ENCODE data around the gene MRPL24.
"Not testable (repeated sequence)": the region's sequence is repeated elsewhere in the genome, so short reads cannot be mapped to it uniquely, and the experiment has no call there.

Gene MRPL24

GRCh38 chr1:156740741-156741480 lies at the start of gene MRPL24:
Gene MRPL24, minus strand, starts transcription at chr1:156741088. Its CDS starts 2,384 bp downstream, at chr1:156738704.
- FAIRE-seq (peak; percentile 93), DNase-seq (ENCODE audit: low spot score) (peak; percentile 100)

- no peak for FAIRE-seq
- no peak for DNase-seq (ENCODE audit: low spot score)
Measured at GRCh38 chr1:156789621-156790318, 48.9 kb upstream of the MRPL24 start.

GRCh38 chr1:156788136-156788535 lies 47.2 kb upstream of the MRPL24 start:
- no peak for DNase-seq (ENCODE audit: low spot score)
- no peak for FAIRE-seq

- FAIRE-seq = no peak
- DNase-seq (ENCODE audit: low spot score) = no peak
Measured at GRCh38 chr1:156786640-156787039, 45.8 kb upstream of the MRPL24 start.

GRCh38 chr1:156785458-156785857 lies 44.6 kb upstream of the MRPL24 start:
- DNase-seq (ENCODE audit: low spot score) (no peak), FAIRE-seq (no peak)

GRCh38 chr1:156781585-156782186 lies 40.8 kb upstream of the MRPL24 start:
- DNase-seq (ENCODE audit: low spot score) (peak; percentile 82), FAIRE-seq (peak; percentile 88)

GRCh38 chr1:156777573-156777972 lies 36.7 kb upstream of the MRPL24 start:
- FAIRE-seq = no peak

GRCh38 chr1:156776942-156777341 lies 36.1 kb upstream of the MRPL24 start:
- FAIRE-seq (no peak), DNase-seq (ENCODE audit: low spot score) (no peak)

More at GRCh38 chr1:156777573-156777972, 36.7 kb upstream of the MRPL24 start:
- DNase-seq (ENCODE audit: low spot score) = no peak

- no peak for FAIRE-seq
Measured at GRCh38 chr1:156775799-156776198, 34.9 kb upstream of the MRPL24 start.

GRCh38 chr1:156773607-156774006 lies 32.7 kb upstream of the MRPL24 start:
- no peak for FAIRE-seq

More at GRCh38 chr1:156775799-156776198, 34.9 kb upstream of the MRPL24 start:
- DNase-seq (ENCODE audit: low spot score) = no peak

GRCh38 chr1:156772728-156773497 lies 32.0 kb upstream of the MRPL24 start:
- FAIRE-seq (no peak), DNase-seq (ENCODE audit: low spot score) (no peak)

More at GRCh38 chr1:156773607-156774006, 32.7 kb upstream of the MRPL24 start:
- no peak for DNase-seq (ENCODE audit: low spot score)

GRCh38 chr1:156772222-156772621 lies 31.3 kb upstream of the MRPL24 start:
- no peak for DNase-seq (ENCODE audit: low spot score)
- no peak for FAIRE-seq

- FAIRE-seq = no peak
Measured at GRCh38 chr1:156768610-156769295, 27.9 kb upstream of the MRPL24 start.

GRCh38 chr1:156767879-156768604 lies 27.2 kb upstream of the MRPL24 start:
- DNase-seq (ENCODE audit: low spot score) = no peak
- FAIRE-seq = no peak

More at GRCh38 chr1:156768610-156769295, 27.9 kb upstream of the MRPL24 start:
- no peak for DNase-seq (ENCODE audit: low spot score)

GRCh38 chr1:156767101-156767878 lies 26.4 kb upstream of the MRPL24 start, which contains the start of gene PRCC:
Gene PRCC, plus strand, starts transcription at chr1:156767535. Its CDS starts 237 bp downstream, at chr1:156767772.
- DNase-seq (ENCODE audit: low spot score) (peak; percentile 100), FAIRE-seq (peak; percentile 94)

GRCh38 chr1:156766298-156767100 lies 25.6 kb upstream of the MRPL24 start:
- FAIRE-seq = no peak
- DNase-seq (ENCODE audit: low spot score) = no peak

- FAIRE-seq (no peak), DNase-seq (ENCODE audit: low spot score) (no peak)
Measured at GRCh38 chr1:156765666-156766065, 24.8 kb upstream of the MRPL24 start.

- FAIRE-seq; DNase-seq (ENCODE audit: low spot score): not testable (repeated sequence)
Measured at GRCh38 chr1:156765136-156765535, 24.2 kb upstream of the MRPL24 start.
